HT-29 (cell line): ENCODE results near the gene TMEM131. TPM values are rescaled to one million over a fixed set of nuclear protein-coding genes. Genes with fewer than 3 reads are reported as not detected.

ENCODE experiments used
- DNase-seq: peaks from one replicate; pipeline ENCODE4 v3.0.0-alpha.2; 2015; ENCODE audit warnings: low spot score
- total RNA-seq: library from RNA; depleted of rRNA; stranded (reverse); fragments of >200 nt; shearing (Covaris generic); gene quantifications from 2 replicates; pipeline ENCODE4 v1.2.3, GENCODE V29; 2014

Gene TMEM131
- total RNA-seq, 1 experiment from 2014 or later = 14.1 TPM

GRCh38 chr2:97992836-97993825 is 2.6 kb downstream of the TMEM131 start:
- DNase-seq = peak; percentile 7

- DNase-seq = no peak
These were observed 4.5 kb downstream of the TMEM131 start for GRCh38 chr2:97991081-97991856.

- DNase-seq = no peak
These were observed 7.0 kb downstream of the TMEM131 start for GRCh38 chr2:97988722-97989121.

GRCh38 chr2:97985998-97986397 is 9.8 kb downstream of the TMEM131 start:
- DNase-seq = no peak

GRCh38 chr2:97983698-97984097 is 12.1 kb downstream of the TMEM131 start:
- no peak for DNase-seq

- DNase-seq = no peak
These were observed 12.6 kb downstream of the TMEM131 start for GRCh38 chr2:97983134-97983533.

GRCh38 chr2:97982621-97983020 is 13.1 kb downstream of the TMEM131 start:
- no peak for DNase-seq

GRCh38 chr2:97981961-97982360 is 13.8 kb downstream of the TMEM131 start:
- no peak for DNase-seq

GRCh38 chr2:97979904-97980303 is 15.8 kb downstream of the TMEM131 start:
- no peak for DNase-seq

GRCh38 chr2:97974471-97974870 is 21.3 kb downstream of the TMEM131 start:
- no peak for DNase-seq

- DNase-seq = no peak
These were observed 25.3 kb downstream of the TMEM131 start for GRCh38 chr2:97970293-97971060.

- no peak for DNase-seq
These were observed 26.4 kb downstream of the TMEM131 start for GRCh38 chr2:97969081-97970067.

GRCh38 chr2:97967931-97968627 is 27.7 kb downstream of the TMEM131 start:
- no peak for DNase-seq

GRCh38 chr2:97967216-97967592 is 28.5 kb downstream of the TMEM131 start:
- no peak for DNase-seq

- no peak for DNase-seq
These were observed 29.1 kb downstream of the TMEM131 start for GRCh38 chr2:97966545-97967215.

- DNase-seq = no peak
These were observed 30.6 kb downstream of the TMEM131 start for GRCh38 chr2:97965116-97965515.

- DNase-seq = no peak
These were observed 31.9 kb downstream of the TMEM131 start for GRCh38 chr2:97963880-97964279.

GRCh38 chr2:97963079-97963406 is 32.7 kb downstream of the TMEM131 start:
- DNase-seq = no peak

- DNase-seq = no peak
These were observed 34.2 kb downstream of the TMEM131 start for GRCh38 chr2:97961534-97961933.
